GM23338 (cell line): Measurements from ENCODE around the gene IQCE. TPM values are rescaled to one million over a fixed set of nuclear protein-coding genes. Genes with fewer than 3 reads are reported as not detected.

Source experiments
- ATAC-seq: fragments of 200-7000 bp; cut with Tn5 transposase; 3 replicates; pipeline ENCODE4 v1.9.1; 2020
- DNase-seq: peaks from one replicate; pipeline ENCODE4 v3.0.0-alpha.2; 2015; ENCODE audit warnings: low spot score
- H2AFZ ChIP-seq: fragments of 200-600 bp; sonication (generic); 2 replicates; pipeline ENCODE4 v1.8.0; 2016; ENCODE audit warnings: antibody characterized with exemption, mild to moderate bottlenecking, moderate library complexity
- H3F3A ChIP-seq: fragments of 200-600 bp; sonication (generic); replicated peaks from 2 replicates; pipeline ENCODE4 v1.8.0; 2017; ENCODE audit warnings: antibody characterized with exemption, mixed run types, low read depth
- H3K27ac ChIP-seq: fragments of 200-600 bp; sonication (generic); 2 replicates; pipeline ENCODE4 v1.6.1; 2016; ENCODE audit warnings: low read depth
- H3K27me3 ChIP-seq: fragments of 200-600 bp; sonication (generic); 2 replicates; pipeline ENCODE4 v1.8.0; 2016; ENCODE audit warnings: mild to moderate bottlenecking, mixed run types, moderate library complexity; ENCODE audit not compliant: insufficient read depth
- H3K36me3 ChIP-seq: fragments of 200-600 bp; sonication (generic); 2 replicates; pipeline ENCODE4 v1.8.0; 2016; ENCODE audit warnings: mild to moderate bottlenecking; ENCODE audit not compliant: insufficient read depth
- H3K4me1 ChIP-seq: fragments of 200-600 bp; sonication (generic); 2 replicates; pipeline ENCODE4 v1.8.0; 2016; ENCODE audit warnings: mild to moderate bottlenecking, moderate library complexity; ENCODE audit not compliant: insufficient read depth
- H3K4me2 ChIP-seq: fragments of 200-600 bp; sonication (generic); 2 replicates; pipeline ENCODE4 v1.7.1; 2017; ENCODE audit warnings: mixed run types
- H3K4me3 ChIP-seq: fragments of 200-600 bp; sonication (generic); 2 replicates; pipeline ENCODE4 v1.6.1; 2016; ENCODE audit warnings: mixed run types
- H3K79me2 ChIP-seq: fragments of 200-600 bp; sonication (generic); replicated peaks from 2 replicates; pipeline ENCODE4 v1.8.0; 2017; ENCODE audit warnings: mild to moderate bottlenecking; ENCODE audit not compliant: insufficient read depth
- H3K9me2 ChIP-seq: fragments of 200-600 bp; sonication (generic); 2 replicates; pipeline ENCODE4 v1.8.0; 2017; ENCODE audit not compliant: insufficient read depth
- H4K20me1 ChIP-seq: fragments of 200-600 bp; sonication (generic); replicated peaks from 2 replicates; pipeline ENCODE4 v1.8.0; 2017; ENCODE audit warnings: mild to moderate bottlenecking; ENCODE audit not compliant: insufficient read depth
- H3K27ac Mint-ChIP-seq: 2 replicates; pipeline ENCODE4 v1.8.0; 2020; ENCODE audit warnings: inconsistent platforms, mild to moderate bottlenecking, moderate library complexity, mixed read lengths
- H3K27me3 Mint-ChIP-seq: 3 replicates; pipeline ENCODE4 v1.8.0; 2022; ENCODE audit warnings: low read depth, mild to moderate bottlenecking, moderate library complexity, mixed read lengths, inconsistent platforms; ENCODE audit not compliant: insufficient read depth, poor library complexity
- H3K36me3 Mint-ChIP-seq: 3 replicates; pipeline ENCODE4 v1.8.0; 2021; ENCODE audit warnings: low read depth, mild to moderate bottlenecking, inconsistent platforms, moderate library complexity, mixed read lengths
- H3K4me1 Mint-ChIP-seq: 3 replicates; pipeline ENCODE4 v1.8.0; 2020; ENCODE audit warnings: mild to moderate bottlenecking, inconsistent platforms, mixed read lengths
- H3K4me3 Mint-ChIP-seq: 3 replicates; pipeline ENCODE4 v1.8.0; 2021; ENCODE audit warnings: moderate library complexity, mild to moderate bottlenecking, inconsistent platforms, mixed read lengths
- H3K9me3 Mint-ChIP-seq: 3 replicates; pipeline ENCODE4 v1.8.0; 2020; ENCODE audit warnings: moderate library complexity, mild to moderate bottlenecking, inconsistent platforms, mixed read lengths
- CREB1 ChIP-seq: fragments of 250-450 bp; sonication (Bioruptor Pico); IDR thresholded peaks from 2 replicates; pipeline ENCODE4 v1.5.0; 2020; ENCODE audit warnings: low read depth, mild to moderate bottlenecking, moderate library complexity
- EZH2 ChIP-seq: fragments of 200-600 bp; sonication (generic); IDR thresholded peaks from one replicate; pipeline ENCODE4 v1.8.0; 2017; ENCODE audit warnings: antibody characterized with exemption, mild to moderate bottlenecking, low read depth; ENCODE audit not compliant: unreplicated experiment
- EZH2phosphoT487 ChIP-seq: fragments of 200-600 bp; sonication (generic); IDR thresholded peaks from one replicate; pipeline ENCODE4 v1.8.1; 2018; ENCODE audit warnings: antibody characterized with exemption; ENCODE audit not compliant: unreplicated experiment
- JUNB ChIP-seq: IDR thresholded peaks from one replicate; pipeline ENCODE4 v1.6.1; 2016; ENCODE audit warnings: antibody characterized with exemption; ENCODE audit not compliant: unreplicated experiment
- NANOG ChIP-seq: IDR thresholded peaks from 2 replicates; pipeline ENCODE4 v1.6.1; 2016; ENCODE audit warnings: antibody characterized with exemption, borderline replicate concordance
- POLR2AphosphoS5 ChIP-seq: IDR thresholded peaks from 2 replicates; pipeline ENCODE4 v1.6.1; 2016; ENCODE audit warnings: antibody characterized with exemption, low read depth
- STAT1 ChIP-seq: IDR thresholded peaks from one replicate; pipeline ENCODE4 v1.6.1; 2016; ENCODE audit warnings: antibody characterized with exemption; ENCODE audit not compliant: unreplicated experiment
- ZNF114 ChIP-seq: fragments of 250-450 bp; sonication (Bioruptor Pico); IDR thresholded peaks from 2 replicates; pipeline ENCODE4 v1.5.0; 2020; ENCODE audit warnings: mild to moderate bottlenecking, moderate library complexity
- ZNF331 ChIP-seq: fragments of 250-450 bp; sonication (Bioruptor Pico); IDR thresholded peaks from 2 replicates; pipeline ENCODE4 v1.5.0; 2020; ENCODE audit warnings: low read depth, mild to moderate bottlenecking, moderate library complexity
- polyA plus RNA-seq: library from polyadenylated mRNA; unstranded; fragments of >200 nt; fragmentation: Nextera tagmentation; extraction: Ambion mirVana; gene quantifications from 2 replicates; pipeline ENCODE4 v1.2.1, GENCODE V29; 2016
- total RNA-seq: library from RNA; depleted of rRNA; stranded (reverse); fragments of >200 nt; shearing (Covaris generic); gene quantifications from 2 replicates; pipeline ENCODE4 v1.2.3, GENCODE V29; 2014
- TF ChIP-seq, protein P1 (sequence below), 2 experiments: fragments of 200-600 bp in 1 of 2; sonication (generic) in 1 of 2; conservative IDR thresholded peaks; 2 replicates each; pipeline versions ENCODE4 v1.5.1 to v1.6.1; 2016 to 2017; ENCODE audit warnings: antibody characterized with exemption in 2 of 2, low read depth in 2 of 2, mild to moderate bottlenecking in 2 of 2, moderate library complexity in 1 of 2
- TF ChIP-seq, protein P2 (sequence below): IDR thresholded peaks from 2 replicates; pipeline ENCODE4 v1.6.1; 2016; ENCODE audit warnings: antibody characterized with exemption
- TF ChIP-seq, protein P3 (sequence below): IDR thresholded peaks from one replicate; pipeline ENCODE4 v1.6.1; 2018; ENCODE audit warnings: antibody characterized with exemption; ENCODE audit not compliant: unreplicated experiment

Gene IQCE
- total and polyA plus RNA-seq, 2 experiments from 2014 or later: 5.0 to 7.7 TPM

DNA sequence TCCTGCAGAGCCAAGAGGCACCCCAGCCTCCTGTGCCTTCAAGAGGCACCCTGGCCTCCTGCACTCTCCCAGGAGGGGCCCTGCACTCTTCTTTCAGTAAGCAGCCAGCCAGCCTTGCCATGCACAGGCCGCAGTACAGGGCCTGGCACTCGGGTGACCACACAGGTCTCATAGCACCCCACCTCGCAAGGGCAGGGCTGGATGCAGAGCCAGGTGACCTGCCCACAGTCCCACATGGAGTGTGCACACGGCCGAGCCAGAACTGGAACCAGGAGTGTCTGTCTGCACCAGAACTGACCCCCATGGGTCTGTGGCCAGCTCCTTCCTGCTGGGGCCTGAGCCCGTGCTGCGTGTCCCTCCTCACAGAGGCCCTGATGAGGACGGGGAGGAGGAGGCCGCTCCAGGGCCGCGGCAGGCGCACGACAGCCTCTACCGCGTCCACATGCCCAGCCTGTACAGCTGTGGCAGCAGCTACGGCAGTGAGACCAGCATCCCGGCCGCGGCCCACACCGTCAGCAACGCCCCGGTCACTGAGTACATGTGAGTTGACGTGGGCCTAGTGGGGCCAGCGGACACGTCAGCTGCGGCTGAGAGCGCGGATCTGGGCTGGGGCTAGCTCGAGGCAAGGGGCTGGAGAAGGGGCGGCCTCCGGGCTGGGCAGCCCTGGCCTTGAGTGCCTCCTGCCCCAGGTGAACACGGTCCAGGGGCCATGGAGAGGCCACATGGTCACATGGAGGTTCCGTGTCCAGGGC lies 99.3 kb downstream of the IQCE start:
- no peaks in the 10 kb centered on the region for H3K9me2 ChIP-seq
- no peaks in the 10 kb centered on the region; the same call in 1 of the 2 replicates for H4K20me1 ChIP-seq
- H3K27ac ChIP-seq: no peak overlapping the region
- peaks cover 12% of the 10 kb centered on the region for H3K27me3 Mint-ChIP-seq
- H3F3A ChIP-seq: no peaks in the 10 kb centered on the region
- no peak overlapping the region for H2AFZ ChIP-seq
- no peak overlapping the region for H3K4me3 Mint-ChIP-seq
- no peaks in the 10 kb centered on the region; the same call in 2 of the 3 replicates for H3K4me1 Mint-ChIP-seq
- ATAC-seq: no peak
- TF ChIP-seq EZH2 (no peak), ZNF114 (CRISPR knock-in tag) (no peak)
- TF ChIP-seq, protein P1, sequence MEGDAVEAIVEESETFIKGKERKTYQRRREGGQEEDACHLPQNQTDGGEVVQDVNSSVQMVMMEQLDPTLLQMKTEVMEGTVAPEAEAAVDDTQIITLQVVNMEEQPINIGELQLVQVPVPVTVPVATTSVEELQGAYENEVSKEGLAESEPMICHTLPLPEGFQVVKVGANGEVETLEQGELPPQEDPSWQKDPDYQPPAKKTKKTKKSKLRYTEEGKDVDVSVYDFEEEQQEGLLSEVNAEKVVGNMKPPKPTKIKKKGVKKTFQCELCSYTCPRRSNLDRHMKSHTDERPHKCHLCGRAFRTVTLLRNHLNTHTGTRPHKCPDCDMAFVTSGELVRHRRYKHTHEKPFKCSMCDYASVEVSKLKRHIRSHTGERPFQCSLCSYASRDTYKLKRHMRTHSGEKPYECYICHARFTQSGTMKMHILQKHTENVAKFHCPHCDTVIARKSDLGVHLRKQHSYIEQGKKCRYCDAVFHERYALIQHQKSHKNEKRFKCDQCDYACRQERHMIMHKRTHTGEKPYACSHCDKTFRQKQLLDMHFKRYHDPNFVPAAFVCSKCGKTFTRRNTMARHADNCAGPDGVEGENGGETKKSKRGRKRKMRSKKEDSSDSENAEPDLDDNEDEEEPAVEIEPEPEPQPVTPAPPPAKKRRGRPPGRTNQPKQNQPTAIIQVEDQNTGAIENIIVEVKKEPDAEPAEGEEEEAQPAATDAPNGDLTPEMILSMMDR (conservative IDR thresholded peaks at IDR 0.05; ENCODE audit: low read depth in 2 of 2): no peak
- TF ChIP-seq, protein P2, sequence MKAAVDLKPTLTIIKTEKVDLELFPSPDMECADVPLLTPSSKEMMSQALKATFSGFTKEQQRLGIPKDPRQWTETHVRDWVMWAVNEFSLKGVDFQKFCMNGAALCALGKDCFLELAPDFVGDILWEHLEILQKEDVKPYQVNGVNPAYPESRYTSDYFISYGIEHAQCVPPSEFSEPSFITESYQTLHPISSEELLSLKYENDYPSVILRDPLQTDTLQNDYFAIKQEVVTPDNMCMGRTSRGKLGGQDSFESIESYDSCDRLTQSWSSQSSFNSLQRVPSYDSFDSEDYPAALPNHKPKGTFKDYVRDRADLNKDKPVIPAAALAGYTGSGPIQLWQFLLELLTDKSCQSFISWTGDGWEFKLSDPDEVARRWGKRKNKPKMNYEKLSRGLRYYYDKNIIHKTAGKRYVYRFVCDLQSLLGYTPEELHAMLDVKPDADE: no peak
- H3K79me2 ChIP-seq: no peaks in the 10 kb centered on the region
- 0 out of 2 replicates have a peak, but pooled peaks cover 3% of the 10 kb centered on the region for H3K36me3 ChIP-seq
- no peak for DNase-seq
- no peaks in the 10 kb centered on the region for H3K27me3 ChIP-seq
- H3K4me1 ChIP-seq: no peaks in the 10 kb centered on the region
- H3K4me2 ChIP-seq: no peak overlapping the region
- peaks cover 18% of the 10 kb centered on the region for H3K36me3 Mint-ChIP-seq
- H3K9me3 Mint-ChIP-seq: no peaks in the 10 kb centered on the region
- no peak overlapping the region for H3K4me3 ChIP-seq
- H3K27ac Mint-ChIP-seq: no peak overlapping the region

DNA sequence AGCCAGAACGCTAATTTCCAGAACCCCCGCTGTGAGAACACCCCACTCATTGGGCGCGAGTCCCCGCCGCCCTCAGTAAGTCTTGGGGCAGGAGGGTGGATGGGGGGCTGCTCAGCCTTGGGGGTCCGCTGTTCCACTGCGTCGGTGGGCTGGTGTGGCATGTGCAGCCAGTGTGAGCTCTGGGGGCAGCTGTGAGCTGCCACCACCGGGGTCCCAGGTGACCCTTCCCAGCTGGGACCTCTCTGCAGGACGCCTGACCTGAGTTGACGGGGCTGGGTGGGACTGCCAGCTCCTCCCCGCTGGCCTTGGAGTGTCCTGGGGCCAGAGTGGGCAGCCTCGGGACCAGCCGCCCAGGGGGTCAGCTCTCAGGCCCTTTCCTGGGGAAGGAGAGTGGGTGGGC lies 100.2 kb downstream of the IQCE start:
- peaks cover 3% of the 10 kb centered on the region; the same call in 1 of the 3 replicates for H3K4me1 Mint-ChIP-seq
- H3K9me3 Mint-ChIP-seq: no peaks in the 10 kb centered on the region
- Histone ChIP-seq H4K20me1 (no peaks in the 10 kb centered on the region; the same call in 1 of the 2 replicates), H3K9me2 (no peaks in the 10 kb centered on the region), H3K4me2 (no peak overlapping the region), H3K4me1 (no peaks in the 10 kb centered on the region; the same call in 1 of the 2 replicates), H3F3A (no peaks in the 10 kb centered on the region), H3K79me2 (no peaks in the 10 kb centered on the region), H3K4me3 (no peak overlapping the region), H3K36me3 (no peaks in the 10 kb centered on the region), H3K27me3 (no peaks in the 10 kb centered on the region), H3K27ac (no peak overlapping the region), H2AFZ (no peak overlapping the region)
- ATAC-seq (no peak), DNase-seq (no peak)
- peaks cover 17% of the 10 kb centered on the region for H3K36me3 Mint-ChIP-seq
- no peak overlapping the region for H3K27ac Mint-ChIP-seq
- no peak overlapping the region for H3K4me3 Mint-ChIP-seq
- H3K27me3 Mint-ChIP-seq: peaks cover 9% of the 10 kb centered on the region
- TF ChIP-seq, protein P3, sequence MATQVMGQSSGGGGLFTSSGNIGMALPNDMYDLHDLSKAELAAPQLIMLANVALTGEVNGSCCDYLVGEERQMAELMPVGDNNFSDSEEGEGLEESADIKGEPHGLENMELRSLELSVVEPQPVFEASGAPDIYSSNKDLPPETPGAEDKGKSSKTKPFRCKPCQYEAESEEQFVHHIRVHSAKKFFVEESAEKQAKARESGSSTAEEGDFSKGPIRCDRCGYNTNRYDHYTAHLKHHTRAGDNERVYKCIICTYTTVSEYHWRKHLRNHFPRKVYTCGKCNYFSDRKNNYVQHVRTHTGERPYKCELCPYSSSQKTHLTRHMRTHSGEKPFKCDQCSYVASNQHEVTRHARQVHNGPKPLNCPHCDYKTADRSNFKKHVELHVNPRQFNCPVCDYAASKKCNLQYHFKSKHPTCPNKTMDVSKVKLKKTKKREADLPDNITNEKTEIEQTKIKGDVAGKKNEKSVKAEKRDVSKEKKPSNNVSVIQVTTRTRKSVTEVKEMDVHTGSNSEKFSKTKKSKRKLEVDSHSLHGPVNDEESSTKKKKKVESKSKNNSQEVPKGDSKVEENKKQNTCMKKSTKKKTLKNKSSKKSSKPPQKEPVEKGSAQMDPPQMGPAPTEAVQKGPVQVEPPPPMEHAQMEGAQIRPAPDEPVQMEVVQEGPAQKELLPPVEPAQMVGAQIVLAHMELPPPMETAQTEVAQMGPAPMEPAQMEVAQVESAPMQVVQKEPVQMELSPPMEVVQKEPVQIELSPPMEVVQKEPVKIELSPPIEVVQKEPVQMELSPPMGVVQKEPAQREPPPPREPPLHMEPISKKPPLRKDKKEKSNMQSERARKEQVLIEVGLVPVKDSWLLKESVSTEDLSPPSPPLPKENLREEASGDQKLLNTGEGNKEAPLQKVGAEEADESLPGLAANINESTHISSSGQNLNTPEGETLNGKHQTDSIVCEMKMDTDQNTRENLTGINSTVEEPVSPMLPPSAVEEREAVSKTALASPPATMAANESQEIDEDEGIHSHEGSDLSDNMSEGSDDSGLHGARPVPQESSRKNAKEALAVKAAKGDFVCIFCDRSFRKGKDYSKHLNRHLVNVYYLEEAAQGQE: no peak
- TF ChIP-seq POLR2AphosphoS5 (no peak), NANOG (no peak), JUNB (no peak), ZNF114 (CRISPR knock-in tag) (no peak), EZH2 (no peak), STAT1 (no peak), CREB1 (no peak), ZNF331 (CRISPR knock-in tag) (no peak), EZH2phosphoT487 (no peak)
- TF ChIP-seq, protein P1 (conservative IDR thresholded peaks at IDR 0.05; ENCODE audit: low read depth in 2 of 2): no peak
- TF ChIP-seq, protein P2: no peak
